ENCODE data around the gene SAMD8.

- TF ChIP-seq, protein P1, sequence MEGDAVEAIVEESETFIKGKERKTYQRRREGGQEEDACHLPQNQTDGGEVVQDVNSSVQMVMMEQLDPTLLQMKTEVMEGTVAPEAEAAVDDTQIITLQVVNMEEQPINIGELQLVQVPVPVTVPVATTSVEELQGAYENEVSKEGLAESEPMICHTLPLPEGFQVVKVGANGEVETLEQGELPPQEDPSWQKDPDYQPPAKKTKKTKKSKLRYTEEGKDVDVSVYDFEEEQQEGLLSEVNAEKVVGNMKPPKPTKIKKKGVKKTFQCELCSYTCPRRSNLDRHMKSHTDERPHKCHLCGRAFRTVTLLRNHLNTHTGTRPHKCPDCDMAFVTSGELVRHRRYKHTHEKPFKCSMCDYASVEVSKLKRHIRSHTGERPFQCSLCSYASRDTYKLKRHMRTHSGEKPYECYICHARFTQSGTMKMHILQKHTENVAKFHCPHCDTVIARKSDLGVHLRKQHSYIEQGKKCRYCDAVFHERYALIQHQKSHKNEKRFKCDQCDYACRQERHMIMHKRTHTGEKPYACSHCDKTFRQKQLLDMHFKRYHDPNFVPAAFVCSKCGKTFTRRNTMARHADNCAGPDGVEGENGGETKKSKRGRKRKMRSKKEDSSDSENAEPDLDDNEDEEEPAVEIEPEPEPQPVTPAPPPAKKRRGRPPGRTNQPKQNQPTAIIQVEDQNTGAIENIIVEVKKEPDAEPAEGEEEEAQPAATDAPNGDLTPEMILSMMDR (IDR thresholded peaks at IDR 0.05), result no peak
- TF ChIP-seq POLR2A (IDR thresholded peaks at IDR 0.05), result no peak
Observed at GRCh38 chr10:75197906-75198305, 86.5 kb downstream of the SAMD8 start.
